DND-41 (cell line): ENCODE results near the gene ACKR3.

Source experiments
- ATAC-seq: fragments of 200-7000 bp; cut with Tn5 transposase; 3 replicates; pipeline ENCODE4 v1.9.1; 2021; ENCODE audit warnings: low read depth; ENCODE audit not compliant: insufficient read depth
- DNase-seq: peaks from one replicate; pipeline ENCODE4 v3.0.0-alpha.2; 2020
- H2AFZ ChIP-seq: 2 replicates; pipeline ENCODE4 v1.6.0; 2012; ENCODE audit warnings: low read depth, low read length
- H3K27ac ChIP-seq: 2 replicates; pipeline ENCODE4 v1.5.1; 2012; ENCODE audit warnings: low read length, inconsistent platforms
- H3K27me3 ChIP-seq: fragments of 200-600 bp; sonication (generic); 2 replicates; pipeline ENCODE4 v1.6.0; 2012; ENCODE audit warnings: low read length, mild to moderate bottlenecking, inconsistent platforms; ENCODE audit not compliant: insufficient read depth, poor library complexity
- H3K36me3 ChIP-seq: 2 replicates; pipeline ENCODE4 v1.5.1; 2012; ENCODE audit warnings: low read length, inconsistent platforms; ENCODE audit not compliant: insufficient read depth
- H3K4me1 ChIP-seq: 2 replicates; pipeline ENCODE4 v1.5.1; 2012; ENCODE audit warnings: mild to moderate bottlenecking, low read length; ENCODE audit not compliant: insufficient read depth
- H3K4me2 ChIP-seq: 2 replicates; pipeline ENCODE4 v1.6.0; 2012; ENCODE audit warnings: mild to moderate bottlenecking, moderate library complexity, low read length, inconsistent platforms; ENCODE audit not compliant: insufficient read depth
- H3K4me3 ChIP-seq, 2 experiments: fragments of 200-600 bp in 1 of 2; shearing (Covaris generic) in 1 of 2; 2 replicates each; pipeline ENCODE4 v1.5.1; 2012 to 2016; ENCODE audit warnings: inconsistent platforms in 2 of 2, low read length in 2 of 2, mild to moderate bottlenecking in 2 of 2, low read depth in 1 of 2, moderate library complexity in 1 of 2
- H3K79me2 ChIP-seq: 2 replicates; pipeline ENCODE4 v1.6.0; 2012; ENCODE audit warnings: low read length, inconsistent platforms; ENCODE audit not compliant: insufficient read depth
- H3K9ac ChIP-seq: 2 replicates; pipeline ENCODE4 v1.6.0; 2012; ENCODE audit warnings: low read depth, mild to moderate bottlenecking, inconsistent platforms, low read length, moderate library complexity
- H3K9me3 ChIP-seq: 2 replicates; pipeline ENCODE4 v1.5.1; 2012; ENCODE audit warnings: low read length, moderate library complexity, mild to moderate bottlenecking, inconsistent platforms; ENCODE audit not compliant: insufficient read depth, severe bottlenecking
- H4K20me1 ChIP-seq: 2 replicates; pipeline ENCODE4 v1.6.0; 2012; ENCODE audit warnings: low read length; ENCODE audit not compliant: insufficient read depth
- EZH2 ChIP-seq: IDR thresholded peaks from 3 replicates; pipeline ENCODE4 v1.6.1; 2012; ENCODE audit warnings: borderline replicate concordance, low read depth, mild to moderate bottlenecking, moderate library complexity, low read length, inconsistent platforms; ENCODE audit not compliant: severe bottlenecking
- TF ChIP-seq, protein P1 (sequence below): IDR thresholded peaks from 2 replicates; pipeline ENCODE4 v1.5.1; 2012; ENCODE audit warnings: borderline replicate concordance, low read length, moderate library complexity, mild to moderate bottlenecking; ENCODE audit not compliant: poor library complexity, severe bottlenecking; ENCODE audit errors: extremely low read depth

The ACKR3 gene

DNA sequence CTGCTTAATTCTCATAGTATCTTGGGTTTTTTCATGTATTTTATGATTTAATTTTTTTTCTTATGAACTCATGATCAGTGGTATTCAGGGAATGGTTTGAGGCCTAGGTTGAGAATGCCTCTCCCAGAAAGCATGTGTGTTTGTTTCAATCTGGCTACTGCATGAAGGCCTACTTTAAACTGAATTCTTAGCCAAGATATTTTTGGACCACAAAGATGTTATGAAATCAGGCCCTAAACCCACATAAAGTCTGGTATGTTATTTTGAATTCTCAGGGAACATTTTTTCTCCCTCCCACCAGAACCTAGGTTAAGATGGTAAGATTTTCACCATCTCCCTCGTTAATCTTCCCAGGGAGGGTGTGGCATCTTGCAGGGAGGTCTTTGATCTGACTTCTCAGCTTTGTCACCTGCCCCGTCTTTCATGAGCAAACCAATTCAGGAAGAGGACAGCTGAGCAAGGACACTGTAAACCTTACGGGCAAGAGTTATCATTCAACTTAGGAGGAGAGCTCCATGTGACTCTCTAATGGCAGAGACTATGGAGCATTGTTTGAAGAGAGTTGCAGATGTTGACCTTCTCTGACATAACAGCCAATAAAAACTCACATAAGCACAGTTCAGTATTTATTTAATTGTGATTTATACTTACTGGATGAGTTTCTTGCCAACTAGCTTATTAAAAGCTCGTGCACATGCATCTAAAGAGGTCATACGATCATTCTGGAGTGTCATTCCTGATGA lies 21.3 kb upstream of the ACKR3 start:
- Histone ChIP-seq H3K36me3 (no peaks in the 10 kb centered on the region), H3K9me3 (no peaks in the 10 kb centered on the region), H3K27ac (peak overlapping the region; percentile 97), H3K4me2 (no peak overlapping the region), H3K79me2 (peaks cover 7% of the 10 kb centered on the region; the same call in 1 of the 2 replicates), H3K4me1 (peaks cover 55% of the 10 kb centered on the region), H3K27me3 (no peaks in the 10 kb centered on the region), H4K20me1 (no peaks in the 10 kb centered on the region), H3K4me3 (no peak overlapping the region), H2AFZ (no peak overlapping the region), H3K9ac (no peak overlapping the region; the same call in 1 of the 2 replicates)
- no peak for TF ChIP-seq EZH2
- TF ChIP-seq, protein P1, sequence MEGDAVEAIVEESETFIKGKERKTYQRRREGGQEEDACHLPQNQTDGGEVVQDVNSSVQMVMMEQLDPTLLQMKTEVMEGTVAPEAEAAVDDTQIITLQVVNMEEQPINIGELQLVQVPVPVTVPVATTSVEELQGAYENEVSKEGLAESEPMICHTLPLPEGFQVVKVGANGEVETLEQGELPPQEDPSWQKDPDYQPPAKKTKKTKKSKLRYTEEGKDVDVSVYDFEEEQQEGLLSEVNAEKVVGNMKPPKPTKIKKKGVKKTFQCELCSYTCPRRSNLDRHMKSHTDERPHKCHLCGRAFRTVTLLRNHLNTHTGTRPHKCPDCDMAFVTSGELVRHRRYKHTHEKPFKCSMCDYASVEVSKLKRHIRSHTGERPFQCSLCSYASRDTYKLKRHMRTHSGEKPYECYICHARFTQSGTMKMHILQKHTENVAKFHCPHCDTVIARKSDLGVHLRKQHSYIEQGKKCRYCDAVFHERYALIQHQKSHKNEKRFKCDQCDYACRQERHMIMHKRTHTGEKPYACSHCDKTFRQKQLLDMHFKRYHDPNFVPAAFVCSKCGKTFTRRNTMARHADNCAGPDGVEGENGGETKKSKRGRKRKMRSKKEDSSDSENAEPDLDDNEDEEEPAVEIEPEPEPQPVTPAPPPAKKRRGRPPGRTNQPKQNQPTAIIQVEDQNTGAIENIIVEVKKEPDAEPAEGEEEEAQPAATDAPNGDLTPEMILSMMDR: no peak
- ATAC-seq: no peak
- no peak for DNase-seq

DNA sequence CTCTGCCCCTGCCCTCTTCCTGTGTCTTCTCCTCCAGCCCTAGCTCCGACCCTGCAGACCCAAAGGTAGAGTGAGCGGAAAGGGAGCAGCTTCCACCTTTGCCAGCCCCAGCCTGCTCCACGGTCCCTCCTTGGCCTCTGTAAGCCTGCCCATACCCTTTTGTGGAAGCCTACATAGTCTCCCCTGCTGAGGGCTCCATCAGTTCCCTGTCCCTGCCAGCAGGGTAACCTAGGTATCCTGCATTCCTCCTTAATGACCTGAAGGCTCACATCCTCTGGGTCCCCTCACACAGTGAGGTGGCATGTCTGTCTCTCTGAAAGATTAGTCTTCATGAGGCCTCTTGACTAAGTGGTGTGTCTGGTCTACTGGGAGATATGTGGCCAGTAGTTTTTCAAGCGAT lies 20.5 kb upstream of the ACKR3 start:
- no peak overlapping the region for H3K4me3 ChIP-seq
- ATAC-seq (no peak), DNase-seq (no peak)
- H3K4me2 ChIP-seq: no peak overlapping the region
- TF ChIP-seq EZH2: no peak
- TF ChIP-seq, protein P1: no peak
- H3K36me3 ChIP-seq: no peaks in the 10 kb centered on the region
- no peaks in the 10 kb centered on the region for H3K27me3 ChIP-seq
- H3K27ac ChIP-seq: peak overlapping the region; percentile 97
- H3K79me2 ChIP-seq: peaks cover 5% of the 10 kb centered on the region; the same call in 1 of the 2 replicates
- no peaks in the 10 kb centered on the region for H4K20me1 ChIP-seq
- peaks cover 63% of the 10 kb centered on the region for H3K4me1 ChIP-seq
- H3K9me3 ChIP-seq: no peaks in the 10 kb centered on the region
- H2AFZ ChIP-seq: no peak overlapping the region
- no peak overlapping the region for H3K9ac ChIP-seq

DNA sequence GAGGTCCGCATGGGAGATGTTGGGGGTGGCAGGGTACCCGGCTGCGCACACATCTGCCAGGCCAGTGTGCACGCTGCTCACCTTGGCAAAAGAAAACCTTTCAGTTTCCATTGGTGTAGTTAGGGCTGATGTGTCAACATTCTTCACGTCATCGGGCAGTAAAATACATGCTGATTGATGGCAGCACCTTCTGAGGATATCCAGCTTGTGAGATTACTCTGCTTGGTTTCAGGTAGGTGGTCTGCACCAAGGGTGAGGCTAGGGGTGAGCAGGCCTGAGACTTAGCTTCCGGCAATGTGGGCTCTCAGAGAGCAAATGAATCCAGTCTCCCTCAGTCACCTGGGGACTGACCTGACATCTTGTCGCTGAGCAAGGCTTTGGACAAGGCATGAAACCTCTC lies 19.3 kb upstream of the ACKR3 start:
- no peak overlapping the region for H2AFZ ChIP-seq
- TF ChIP-seq, protein P1: no peak
- TF ChIP-seq EZH2: no peak
- peak overlapping the region; percentile 97; the same call in 1 of the 2 replicates for H3K27ac ChIP-seq
- H3K27me3 ChIP-seq: no peaks in the 10 kb centered on the region
- no peaks in the 10 kb centered on the region for H3K9me3 ChIP-seq
- H3K4me2 ChIP-seq: no peak overlapping the region
- ATAC-seq: no peak
- H3K79me2 ChIP-seq: no peaks in the 10 kb centered on the region
- no peak for DNase-seq
- H3K36me3 ChIP-seq: no peaks in the 10 kb centered on the region
- H3K4me3 ChIP-seq: no peak overlapping the region
- H3K4me1 ChIP-seq: peaks cover 63% of the 10 kb centered on the region
- H4K20me1 ChIP-seq: no peaks in the 10 kb centered on the region
- H3K9ac ChIP-seq: no peak overlapping the region
